ENCODE data around the gene ERRFI1. TPM values are rescaled to one million over a fixed set of nuclear protein-coding genes. Genes with fewer than 3 reads are reported as not detected.

ERRFI1 gene
- total and polyA plus RNA-seq, 10 donors, result 2.0 to 12.5 (median 7.9) TPM

GRCh38 chr1:8033322-8033721 is 7.2 kb upstream of the ERRFI1 start:
- Histone ChIP-seq H3K4me1 (peaks cover 0 to 16% (median 2%) of the 10 kb centered on the region in 6 donors), H3K27me3 (replicated peaks in 1 of 7) (no peaks in the 10 kb centered on the region), H3K4me3 (no peak overlapping the region), H3K36me3 (no peaks in the 10 kb centered on the region), H3K27ac (no peak overlapping the region), H3K9me3 (no peaks in the 10 kb centered on the region)
- intact Hi-C loops (cut with DNase I; ENCODE audit: low total_unique reads), result loop anchor here (2.0 kb wide), 1 partner anchor 275 kb away; no protein-coding TSS in a partner anchor
- TF ChIP-seq POLR2A (IDR thresholded peaks at IDR 0.05), result no peak
- no peak for TF ChIP-seq CTCF (IDR thresholded peaks at IDR 0.05 in 8 of 11, conservative IDR thresholded peaks at IDR 0.05 in 3 of 11)
- TF ChIP-seq POLR2AphosphoS5 (IDR thresholded peaks at IDR 0.05), result no peak
- no peak for DNase-seq
- 68 to 79% (median 70%) methylated on average over 6 of the region's 6 CpGs for WGBS, 5 donors

- intact Hi-C loops (cut with DNase I; ENCODE audit: low total_unique reads), result loop anchor here (2.0 kb wide), 1 partner anchor 276 kb away; no protein-coding TSS in a partner anchor
- Histone ChIP-seq H3K4me1 (peaks cover 0 to 16% (median 2%) of the 10 kb centered on the region in 6 donors), H3K36me3 (no peaks in the 10 kb centered on the region), H3K27me3 (replicated peaks in 1 of 7) (peaks cover 0 to 1% (median 0%) of the 10 kb centered on the region in 7 donors), H3K9me3 (no peaks in the 10 kb centered on the region), H3K27ac (no peak overlapping the region), H3K4me3 (no peak overlapping the region)
- WGBS, 5 donors, result 72 to 97% (median 92%) methylated on average over 3 of the region's 3 CpGs
- no peak for DNase-seq
- TF ChIP-seq POLR2A (IDR thresholded peaks at IDR 0.05) (no peak), POLR2AphosphoS5 (IDR thresholded peaks at IDR 0.05) (no peak), CTCF (IDR thresholded peaks at IDR 0.05 in 8 of 11, conservative IDR thresholded peaks at IDR 0.05 in 3 of 11) (no peak)
Observed at GRCh38 chr1:8032366-8032910, 6.3 kb upstream of the ERRFI1 start.

- peak in 10 of 11 experiments; percentile 40 to 75 (median 62) for TF ChIP-seq CTCF (IDR thresholded peaks at IDR 0.05 in 8 of 11, conservative IDR thresholded peaks at IDR 0.05 in 3 of 11)
- no peak for TF ChIP-seq POLR2AphosphoS5 (IDR thresholded peaks at IDR 0.05)
- Histone ChIP-seq H3K4me3 (no peak overlapping the region), H3K27ac (no peak overlapping the region), H3K36me3 (no peaks in the 10 kb centered on the region), H3K9me3 (no peaks in the 10 kb centered on the region), H3K27me3 (replicated peaks in 1 of 7) (peaks cover 0 to 13% (median 0%) of the 10 kb centered on the region in 7 donors), H3K4me1 (peaks cover 0 to 27% (median 7%) of the 10 kb centered on the region in 6 donors)
- no peak for DNase-seq
- intact Hi-C loops (cut with DNase I; ENCODE audit: low total_unique reads), result no loop called here
- WGBS, 5 donors, result 69 to 85% (median 77%) methylated on average over 9 of the region's 9 CpGs
Observed at GRCh38 chr1:8031176-8031785, 5.2 kb upstream of the ERRFI1 start.

- Histone ChIP-seq H3K36me3 (no peaks in the 10 kb centered on the region), H3K4me3 (no peak overlapping the region), H3K27ac (no peak overlapping the region), H3K9me3 (no peaks in the 10 kb centered on the region), H3K4me1 (peaks cover 0 to 42% (median 19%) of the 10 kb centered on the region in 6 donors), H3K27me3 (replicated peaks in 1 of 7) (peaks cover 0 to 39% (median 9%) of the 10 kb centered on the region in 7 donors)
- 81 to 92% (median 87%) methylated on average over 1 of the region's 1 CpG for WGBS, 5 donors
- DNase-seq, result no peak
- intact Hi-C loops (cut with DNase I; ENCODE audit: low total_unique reads), result no loop called here
- TF ChIP-seq POLR2AphosphoS5 (IDR thresholded peaks at IDR 0.05) (no peak), CTCF (IDR thresholded peaks at IDR 0.05 in 8 of 11, conservative IDR thresholded peaks at IDR 0.05 in 3 of 11) (no peak), POLR2A (IDR thresholded peaks at IDR 0.05) (no peak)
Observed at GRCh38 chr1:8028571-8028910, 2.4 kb upstream of the ERRFI1 start.

Data from spleen (tissue), 11 donors.